HG02943 (cell line): ENCODE results near the gene SMIM11.
A peak's percentile ranks its signal among the peaks of the same experiment; 100 is the strongest.

Source experiments
- ATAC-seq: cut with Tn5 transposase; IDR thresholded peaks from one replicate; pipeline ENCODE4 v1.9.1; 2021; ENCODE audit warnings: mild to moderate bottlenecking, low read depth, moderate library complexity; ENCODE audit not compliant: unreplicated experiment

Gene SMIM11

GRCh38 chr21:34374940-34375618, at the start of gene SMIM11:
Gene SMIM11 (plus strand): TSS chr21:34375507. CDS start chr21:34379505, 3,998 bp downstream.
- peak; percentile 95 for ATAC-seq

- no peak for ATAC-seq
Measured at GRCh38 chr21:34330055-34330454, 45.3 kb upstream of the SMIM11 start.

- ATAC-seq: no peak
Measured at GRCh38 chr21:34331726-34332125, 43.6 kb upstream of the SMIM11 start.

GRCh38 chr21:34332347-34332746, 43.0 kb upstream of the SMIM11 start:
- ATAC-seq: no peak

GRCh38 chr21:34333121-34333739, 42.1 kb upstream of the SMIM11 start:
- no peak for ATAC-seq

GRCh38 chr21:34335316-34335715, 40.0 kb upstream of the SMIM11 start:
- no peak for ATAC-seq

GRCh38 chr21:34336245-34336644, 39.1 kb upstream of the SMIM11 start:
- ATAC-seq: no peak

- no peak for ATAC-seq
Measured at GRCh38 chr21:34336756-34337391, 38.4 kb upstream of the SMIM11 start.

- no peak for ATAC-seq
Measured at GRCh38 chr21:34337741-34338140, 37.6 kb upstream of the SMIM11 start.

- no peak for ATAC-seq
Measured at GRCh38 chr21:34338226-34338625, 37.1 kb upstream of the SMIM11 start.

GRCh38 chr21:34340061-34340460, 35.2 kb upstream of the SMIM11 start:
- ATAC-seq: no peak

- no peak for ATAC-seq
Measured at GRCh38 chr21:34342476-34342875, 32.8 kb upstream of the SMIM11 start.

GRCh38 chr21:34343347-34343746, 32.0 kb upstream of the SMIM11 start:
- no peak for ATAC-seq

GRCh38 chr21:34343838-34344381, 31.4 kb upstream of the SMIM11 start:
- ATAC-seq: no peak

GRCh38 chr21:34344584-34344983, 30.7 kb upstream of the SMIM11 start:
- no peak for ATAC-seq

GRCh38 chr21:34345091-34345871, 30.0 kb upstream of the SMIM11 start:
- no peak for ATAC-seq

- ATAC-seq: no peak
Measured at GRCh38 chr21:34345892-34346291, 29.4 kb upstream of the SMIM11 start.

- ATAC-seq: no peak
Measured at GRCh38 chr21:34348890-34349519, 26.3 kb upstream of the SMIM11 start.

GRCh38 chr21:34351786-34352241, 23.5 kb upstream of the SMIM11 start:
- ATAC-seq: no peak

- ATAC-seq: no peak
Measured at GRCh38 chr21:34352556-34352955, 22.8 kb upstream of the SMIM11 start.
